Pancreas (tissue), 10 donors: ENCODE results near the gene FGD5. TPM values are rescaled to one million over a fixed set of nuclear protein-coding genes. Genes with fewer than 3 reads are reported as not detected.

Experiments
- ATAC-seq, 4 donors: fragments of 200-7000 bp; cut with Tn5 transposase; one replicate each; pipeline versions ENCODE4 v1.8.0 to v1.9.1; 2020; ENCODE audit warnings: mild to moderate bottlenecking in 4 of 4, moderate library complexity in 4 of 4
- DNase-seq, 6 donors: peaks; one replicate each; pipeline ENCODE4 v3.0.0-alpha.2; 2020
- FAIRE-seq: peaks from 2 replicates; lab custom pipeline; 2012; peaks lifted over from hg19 to GRCh38; lab: Jason Lieb, UNC
- H3K27ac ChIP-seq, 4 donors: fragments of 200-600 bp; sonication (generic); 1 replicate in 3 of 4; 2 replicates in 1 of 4; pipeline versions ENCODE4 v1.5.0 to v1.8.0; 2020
- H3K27me3 ChIP-seq, 4 donors: fragments of 200-600 bp; one replicate each; pipeline ENCODE4 v1.8.0; 2021
- H3K36me3 ChIP-seq, 3 donors: fragments of 200-600 bp; sonication (generic) in 1 of 3; one replicate each; pipeline versions ENCODE4 v1.5.0 to v1.8.0; 2020 to 2021
- H3K4me1 ChIP-seq, 3 donors: fragments of 200-600 bp; one replicate each; pipeline ENCODE4 v1.8.0; 2021
- H3K4me3 ChIP-seq, 4 donors: fragments of 200-600 bp; sonication (generic) in 2 of 4; one replicate each; pipeline versions ENCODE4 v1.5.0 to v1.8.0; 2020 to 2021
- H3K9me3 ChIP-seq, 4 donors: fragments of 200-600 bp; one replicate each; pipeline ENCODE4 v1.8.0; 2021
- CTCF ChIP-seq, 4 donors: fragments of 200-600 bp; sonication (generic) in 3 of 4; IDR thresholded peaks; one replicate each; pipeline versions ENCODE4 v1.5.0 to v1.8.0; 2021; ENCODE audit warnings: antibody characterized with exemption in 4 of 4
- WGBS, 2 donors: extraction: QIAGEN DNeasy Blood & Tissue Kit; methylation state at CpG; one replicate each; pipeline ENCODE4 v1.1.7; 2013; 5-methylcytosine and 5-hydroxymethylcytosine counted together
- intact Hi-C, 3 donors: fragments of 100-400 bp; cut with DNase I; formaldehyde crosslinking; loops; one replicate each; pipeline versions ENCODE4 v1.11.1 to v1.14.2; 2022
- polyA plus RNA-seq, 2 donors: library from polyadenylated mRNA; stranded (reverse); fragments of 200-250 nt; gene quantifications; one replicate each; pipeline ENCODE4 v1.2.3, GENCODE V29; 2013
- total RNA-seq, 6 donors: library from RNA; stranded (reverse); fragmentation: NEBNext Ultra II Directional in 4 of 6; extraction: Animal tissue kit (Norgen Biotek cat#: 25700) in 4 of 6; gene quantifications; one replicate each; pipeline versions ENCODE4 v1.2.1 to v1.2.4, GENCODE V29; 2021 to 2023
- donor health status: healthy with polysubstance abuse.
- donor health status: DM: no; HTN: no; CAD: no; lungs with moderate emphysema.
- donor health status: DM: no; HTN: no; CAD: no.
- donor health status: control.
- donor health status: control.
- donor health status: Bipolar disorder and iron deficiency.
- donor health status: DM: yes; HTN: yes; CAD: no.
- donor health status: DM: no; HTN: no; CAD: no.
- donor health status: DM: no; HTN: no; CAD: no.
- donor health status: DM: yes; HTN: yes; CAD: no.

FGD5 gene
- total and polyA plus RNA-seq, 8 donors: 2.2 to 7.1 (median 3.3) TPM

GRCh38 chr3:14772533-14773138 lies 46.1 kb upstream of the FGD5 start:
- FAIRE-seq (no peak), DNase-seq (no peak), ATAC-seq (no peak)
- intact Hi-C loops: no loop called here
- H3K9me3 ChIP-seq: no peaks in the 10 kb centered on the region
- H3K4me1 ChIP-seq: no peaks in the 10 kb centered on the region
- WGBS, 2 donors: 84 to 86% methylated on average over 16 of the region's 16 CpGs
- no peak for TF ChIP-seq CTCF (IDR thresholded peaks at IDR 0.05)
- H3K4me3 ChIP-seq: no peak overlapping the region
- H3K36me3 ChIP-seq: no peaks in the 10 kb centered on the region
- H3K27ac ChIP-seq: no peak overlapping the region
- H3K27me3 ChIP-seq: no peaks in the 10 kb centered on the region

GRCh38 chr3:14773281-14773680 lies 45.5 kb upstream of the FGD5 start:
- FAIRE-seq: no peak

DNA sequence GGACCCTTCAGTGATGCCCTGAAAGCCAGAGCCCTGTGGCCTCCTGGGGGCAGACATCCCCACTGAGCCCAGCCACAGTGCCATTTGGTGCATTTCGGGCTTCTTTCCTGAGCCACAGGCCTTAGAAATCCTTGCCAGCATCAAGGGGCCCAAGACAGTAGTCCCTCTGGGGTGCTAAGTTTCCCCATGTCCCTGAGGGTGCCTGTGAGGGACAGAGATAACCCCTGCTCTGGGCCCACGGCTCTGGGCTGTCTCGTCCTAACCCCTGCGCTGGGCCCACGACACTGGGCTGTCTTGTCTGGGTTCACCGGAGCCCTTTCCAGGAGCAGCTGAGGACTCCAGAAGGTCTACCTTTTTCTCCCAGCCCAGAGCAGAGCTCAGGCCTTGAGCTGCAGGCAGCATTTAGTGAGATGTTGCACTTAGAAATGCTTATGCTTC lies 45.1 kb upstream of the FGD5 start:
- Histone ChIP-seq H3K27ac (no peak overlapping the region), H3K4me3 (no peak overlapping the region), H3K4me1 (no peaks in the 10 kb centered on the region), H3K9me3 (no peaks in the 10 kb centered on the region), H3K36me3 (no peaks in the 10 kb centered on the region), H3K27me3 (no peaks in the 10 kb centered on the region)
- intact Hi-C loops: no loop called here
- no peak for FAIRE-seq
- no peak for TF ChIP-seq CTCF (IDR thresholded peaks at IDR 0.05)
- ATAC-seq: no peak
- WGBS, 2 donors: 86 to 88% methylated on average over 6 of the region's 6 CpGs
- DNase-seq: no peak

More at GRCh38 chr3:14773281-14773680, 45.5 kb upstream of the FGD5 start:
- no peak overlapping the region for H3K27ac ChIP-seq
- H3K36me3 ChIP-seq: no peaks in the 10 kb centered on the region
- H3K27me3 ChIP-seq: no peaks in the 10 kb centered on the region
- DNase-seq (no peak), ATAC-seq (no peak)
- no peak for TF ChIP-seq CTCF (IDR thresholded peaks at IDR 0.05)
- intact Hi-C loops: no loop called here
- H3K9me3 ChIP-seq: no peaks in the 10 kb centered on the region
- no peak overlapping the region for H3K4me3 ChIP-seq
- H3K4me1 ChIP-seq: no peaks in the 10 kb centered on the region

DNA sequence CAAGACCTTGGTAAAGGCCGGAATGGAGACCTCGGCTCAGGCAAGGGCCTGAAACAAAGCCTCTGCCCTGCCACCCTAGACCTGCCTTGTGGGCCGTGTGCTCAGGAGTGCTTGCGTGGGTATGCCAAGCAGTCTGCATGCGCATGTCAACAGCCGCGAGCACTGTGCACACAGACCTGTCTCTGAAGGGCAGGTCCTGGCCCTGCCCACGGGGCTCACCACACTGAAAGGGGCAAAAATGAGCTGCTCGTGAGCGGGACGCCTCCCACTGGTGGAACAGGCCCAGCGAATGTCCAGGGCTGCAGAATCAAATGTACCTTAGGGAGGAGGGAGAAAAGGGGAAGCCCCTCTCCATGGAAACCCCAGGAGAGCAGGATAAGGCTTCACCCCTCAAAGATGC lies 44.3 kb upstream of the FGD5 start:
- Histone ChIP-seq H3K36me3 (no peaks in the 10 kb centered on the region), H3K9me3 (peaks cover 0 to 3% (median 0%) of the 10 kb centered on the region in 4 donors), H3K4me1 (no peaks in the 10 kb centered on the region), H3K27ac (no peak overlapping the region), H3K4me3 (no peak overlapping the region), H3K27me3 (no peaks in the 10 kb centered on the region)
- ATAC-seq (no peak), DNase-seq (no peak), FAIRE-seq (no peak)
- TF ChIP-seq CTCF (IDR thresholded peaks at IDR 0.05): no peak
- intact Hi-C loops: no loop called here
- 69 to 72% methylated on average over 12 of the region's 12 CpGs for WGBS, 2 donors

DNA sequence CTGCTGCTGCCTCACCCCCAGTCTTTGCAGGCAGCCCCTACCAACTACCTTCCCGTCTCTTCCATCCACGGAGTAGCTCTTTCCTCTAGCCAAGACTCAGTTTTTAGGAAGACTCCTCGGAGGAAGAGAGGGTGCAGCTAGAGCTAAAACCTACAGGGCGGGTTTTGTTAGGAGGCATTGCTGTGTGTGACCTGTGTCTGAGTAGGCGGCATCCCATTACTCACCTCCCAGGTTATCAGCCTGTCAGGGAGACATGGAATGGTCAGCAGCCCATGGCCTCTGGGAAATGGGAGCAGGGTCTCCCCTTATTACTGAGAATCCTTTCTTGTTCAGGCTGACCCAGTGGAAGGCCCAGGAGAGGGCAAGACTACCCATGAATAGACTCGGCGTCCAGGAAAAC lies 43.8 kb upstream of the FGD5 start:
- no peak for DNase-seq
- intact Hi-C loops: no loop called here
- no peak for FAIRE-seq
- H3K36me3 ChIP-seq: no peaks in the 10 kb centered on the region
- peaks cover 0 to 5% (median 0%) of the 10 kb centered on the region in 4 donors for H3K9me3 ChIP-seq
- ATAC-seq: no peak
- no peak overlapping the region for H3K4me3 ChIP-seq
- H3K27me3 ChIP-seq: no peaks in the 10 kb centered on the region
- H3K4me1 ChIP-seq: no peaks in the 10 kb centered on the region
- TF ChIP-seq CTCF (IDR thresholded peaks at IDR 0.05): no peak
- WGBS, 2 donors: 76 to 78% methylated on average over 7 of the region's 7 CpGs
- no peak overlapping the region for H3K27ac ChIP-seq
